A673 (cell line): ENCODE measurements around the gene HIP1R. TPM values are rescaled to one million over a fixed set of nuclear protein-coding genes. Genes with fewer than 3 reads are reported as not detected.

Source experiments
- BruUV-seq: library from RNA; stranded (reverse); fragments of 400-500 nt; replicated peaks from 2 replicates; lab custom pipeline; 2021; lab: Mats Ljungman, UMichigan
- CTCF ChIA-PET: fragments of 300-600 bp; sonication (Branson Sonifier 250); formaldehyde crosslinking; loops from one replicate; lab custom pipeline; 2022; ENCODE audit warnings: antibody characterized with exemption; lab: Charles Lee
- POLR2A ChIA-PET: fragments of 300-600 bp; sonication (Branson Sonifier 250); formaldehyde crosslinking; loops from one replicate; lab custom pipeline; 2022; ENCODE audit warnings: antibody characterized with exemption; ENCODE audit not compliant: low non-redundant PET; lab: Charles Lee
- DNase-seq: peaks from one replicate; pipeline ENCODE4 v3.0.0-alpha.2; 2015; ENCODE audit warnings: low spot score
- H3K27ac ChIP-seq: fragments of 200-600 bp; sonication (generic); 2 replicates; pipeline ENCODE4 v1.5.1; 2016; ENCODE audit warnings: mixed run types, low read depth, mild to moderate bottlenecking, mixed read lengths, antibody characterized with exemption, low read length; ENCODE audit not compliant: poor library complexity, severe bottlenecking
- H3K27me3 ChIP-seq: fragments of 200-600 bp; sonication (generic); replicated peaks from 2 replicates; pipeline ENCODE4 v1.6.1; 2017; ENCODE audit warnings: mixed run types, low read depth, mild to moderate bottlenecking, mixed read lengths, antibody characterized with exemption, low read length; ENCODE audit not compliant: insufficient read depth, poor library complexity
- H3K36me3 ChIP-seq: fragments of 200-600 bp; sonication (generic); 2 replicates; pipeline ENCODE4 v1.6.1; 2016; ENCODE audit warnings: mixed run types, mild to moderate bottlenecking, mixed read lengths, antibody characterized with exemption, low read length; ENCODE audit not compliant: insufficient read depth, poor library complexity, severe bottlenecking
- H3K4me1 ChIP-seq: fragments of 200-600 bp; sonication (generic); 2 replicates; pipeline ENCODE4 v1.6.1; 2017; ENCODE audit warnings: mixed run types, mild to moderate bottlenecking, mixed read lengths, antibody characterized with exemption, low read length; ENCODE audit not compliant: insufficient read depth, poor library complexity, severe bottlenecking
- H3K4me3 ChIP-seq: fragments of 200-600 bp; sonication (generic); 2 replicates; pipeline ENCODE4 v1.5.1; 2016; ENCODE audit warnings: low read depth, mixed run types, mild to moderate bottlenecking, mixed read lengths, low read length; ENCODE audit not compliant: poor library complexity, severe bottlenecking
- H3K9me3 ChIP-seq: fragments of 200-600 bp; sonication (generic); 2 replicates; pipeline ENCODE4 v1.6.1; 2016; ENCODE audit warnings: mixed run types, low read depth, mild to moderate bottlenecking, mixed read lengths, antibody characterized with exemption, low read length; ENCODE audit not compliant: poor library complexity, severe bottlenecking
- CTCF ChIP-seq: fragments of 300-800, 200-600 bp; sonication (generic); conservative IDR thresholded peaks from 2 replicates; pipeline ENCODE4 v1.5.1; 2017; ENCODE audit warnings: low read depth, mild to moderate bottlenecking, antibody characterized with exemption, low read length, moderate library complexity, mixed read lengths
- EZH2 ChIP-seq: fragments of 200-600 bp; sonication (generic); IDR thresholded peaks from 2 replicates; pipeline ENCODE4 v1.6.1; 2017; ENCODE audit warnings: borderline replicate concordance, low read depth, mild to moderate bottlenecking, mixed read lengths, antibody characterized with exemption, low read length; ENCODE audit not compliant: poor library complexity, severe bottlenecking
- intact Hi-C: fragments of 100-400 bp; cut with micrococcal nuclease; formaldehyde crosslinking; loops from one replicate; pipeline ENCODE4 v1.10.0; 2022; ENCODE audit not compliant: unreplicated experiment
- total RNA-seq: library from RNA; stranded (reverse); gene quantifications from 2 replicates; pipeline ENCODE4 v1.2.3, GENCODE V29; 2021

HIP1R gene
- total RNA-seq, 1 experiment from 2014 or later = 30.4 TPM

GRCh38 chr12:122819209-122819785 lies 16.0 kb upstream of the HIP1R start:
- H3K4me3 ChIP-seq = no peak overlapping the region
- CTCF ChIA-PET = no interaction called here
- no peaks in the 10 kb centered on the region for H3K36me3 ChIP-seq
- TF ChIP-seq EZH2 = no peak
- TF ChIP-seq CTCF = no peak
- H3K9me3 ChIP-seq = no peaks in the 10 kb centered on the region
- H3K4me1 ChIP-seq = no peaks in the 10 kb centered on the region
- intact Hi-C loops = no loop called here
- no peak overlapping the region for H3K27ac ChIP-seq
- no peak for DNase-seq
- POLR2A ChIA-PET = no interaction called here
- no peaks in the 10 kb centered on the region for H3K27me3 ChIP-seq
- BruUV-seq = no TSS peak

GRCh38 chr12:122820138-122820537 lies 15.1 kb upstream of the HIP1R start:
- CTCF ChIA-PET = no interaction called here
- H3K9me3 ChIP-seq = no peaks in the 10 kb centered on the region
- no peaks in the 10 kb centered on the region for H3K36me3 ChIP-seq
- no peaks in the 10 kb centered on the region for H3K27me3 ChIP-seq
- TF ChIP-seq EZH2 (no peak), CTCF (no peak)
- intact Hi-C loops = no loop called here
- H3K4me1 ChIP-seq = no peaks in the 10 kb centered on the region
- H3K27ac ChIP-seq = no peak overlapping the region
- POLR2A ChIA-PET = no interaction called here
- DNase-seq = no peak
- no peak overlapping the region for H3K4me3 ChIP-seq
- no TSS peak for BruUV-seq

GRCh38 chr12:122820838-122821271 lies 14.4 kb upstream of the HIP1R start:
- Histone ChIP-seq H3K27me3 (no peaks in the 10 kb centered on the region), H3K4me3 (no peak overlapping the region), H3K27ac (no peak overlapping the region), H3K9me3 (no peaks in the 10 kb centered on the region), H3K4me1 (no peaks in the 10 kb centered on the region), H3K36me3 (no peaks in the 10 kb centered on the region)
- no peak for TF ChIP-seq CTCF
- TF ChIP-seq EZH2 = no peak
- DNase-seq = no peak
- CTCF ChIA-PET = no interaction called here
- no TSS peak for BruUV-seq
- intact Hi-C loops = no loop called here
- POLR2A ChIA-PET = no interaction called here
